Measurements from ENCODE around the gene PHLDA2. TPM values are rescaled to one million over a fixed set of nuclear protein-coding genes. Genes with fewer than 3 reads are reported as not detected.

The PHLDA2 gene
- total RNA-seq, 1 donor from 2014 or later, result not detected

Small RNAs within 50 kb of the gene (small RNA-seq; reads per million reads assigned to genes)
- 9.8 reads per million, percentile 92 among the genes with 10 or more reads in this experiment for gene SNORA54

Other genes starting within 250 kb of the PHLDA2 start
- 6.8 TPM for gene KCNQ1OT1, start 229.4 kb downstream of the PHLDA2 start, total RNA-seq
- gene CDKN1C, start 43.6 kb downstream of the PHLDA2 start, total RNA-seq, result 209 TPM
- 148 TPM for gene NAP1L4, start 62.9 kb upstream of the PHLDA2 start, total RNA-seq
- 11.5 TPM for gene CARS1, start 128.0 kb upstream of the PHLDA2 start, total RNA-seq
- 19.3 TPM for gene OSBPL5, start 235.9 kb upstream of the PHLDA2 start, total RNA-seq